ENCODE measurements around the gene GUCA2A.

The GUCA2A gene

GRCh38 chr1:42155362-42155761 is 9.2 kb downstream of the GUCA2A start:
- Histone ChIP-seq H3K9me3 (ENCODE audit: severe bottlenecking) (no peaks in the 10 kb centered on the region), H3K27ac (ENCODE audit: poor library complexity, severe bottlenecking) (no peak overlapping the region), H3K36me3 (ENCODE audit: low read depth) (no peaks in the 10 kb centered on the region), H3K4me1 (ENCODE audit: insufficient read depth, poor library complexity, severe bottlenecking) (no peaks in the 10 kb centered on the region), H3K4me3 (ENCODE audit: severe bottlenecking) (no peak overlapping the region), H3K27me3 (ENCODE audit: insufficient read depth, poor library complexity, severe bottlenecking) (no peaks in the 10 kb centered on the region)
- ATAC-seq (ENCODE audit: low read depth) (no peak), DNase-seq (ENCODE audit: low spot score) (no peak)
- TF ChIP-seq, protein P1, sequence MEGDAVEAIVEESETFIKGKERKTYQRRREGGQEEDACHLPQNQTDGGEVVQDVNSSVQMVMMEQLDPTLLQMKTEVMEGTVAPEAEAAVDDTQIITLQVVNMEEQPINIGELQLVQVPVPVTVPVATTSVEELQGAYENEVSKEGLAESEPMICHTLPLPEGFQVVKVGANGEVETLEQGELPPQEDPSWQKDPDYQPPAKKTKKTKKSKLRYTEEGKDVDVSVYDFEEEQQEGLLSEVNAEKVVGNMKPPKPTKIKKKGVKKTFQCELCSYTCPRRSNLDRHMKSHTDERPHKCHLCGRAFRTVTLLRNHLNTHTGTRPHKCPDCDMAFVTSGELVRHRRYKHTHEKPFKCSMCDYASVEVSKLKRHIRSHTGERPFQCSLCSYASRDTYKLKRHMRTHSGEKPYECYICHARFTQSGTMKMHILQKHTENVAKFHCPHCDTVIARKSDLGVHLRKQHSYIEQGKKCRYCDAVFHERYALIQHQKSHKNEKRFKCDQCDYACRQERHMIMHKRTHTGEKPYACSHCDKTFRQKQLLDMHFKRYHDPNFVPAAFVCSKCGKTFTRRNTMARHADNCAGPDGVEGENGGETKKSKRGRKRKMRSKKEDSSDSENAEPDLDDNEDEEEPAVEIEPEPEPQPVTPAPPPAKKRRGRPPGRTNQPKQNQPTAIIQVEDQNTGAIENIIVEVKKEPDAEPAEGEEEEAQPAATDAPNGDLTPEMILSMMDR (IDR thresholded peaks at IDR 0.05; ENCODE audit: poor library complexity, severe bottlenecking), result no peak

- H3K27ac ChIP-seq (ENCODE audit: poor library complexity, severe bottlenecking), result no peak overlapping the region
- no peaks in the 10 kb centered on the region for H3K36me3 ChIP-seq (ENCODE audit: low read depth)
- no peaks in the 10 kb centered on the region for H3K4me1 ChIP-seq (ENCODE audit: insufficient read depth, poor library complexity, severe bottlenecking)
- TF ChIP-seq, protein P1 (IDR thresholded peaks at IDR 0.05; ENCODE audit: poor library complexity, severe bottlenecking), result no peak
- no peak for ATAC-seq (ENCODE audit: low read depth)
- no peak for DNase-seq (ENCODE audit: low spot score)
- H3K4me3 ChIP-seq (ENCODE audit: severe bottlenecking), result no peak overlapping the region
- H3K9me3 ChIP-seq (ENCODE audit: severe bottlenecking), result no peaks in the 10 kb centered on the region
- no peaks in the 10 kb centered on the region for H3K27me3 ChIP-seq (ENCODE audit: insufficient read depth, poor library complexity, severe bottlenecking)
Observed at GRCh38 chr1:42154685-42155084, 9.9 kb downstream of the GUCA2A start.

GRCh38 chr1:42153624-42154023 is 10.9 kb downstream of the GUCA2A start:
- ATAC-seq (ENCODE audit: low read depth), result no peak
- TF ChIP-seq, protein P1 (IDR thresholded peaks at IDR 0.05; ENCODE audit: poor library complexity, severe bottlenecking), result no peak
- DNase-seq (ENCODE audit: low spot score), result no peak

GRCh38 chr1:42152907-42153600 is 11.5 kb downstream of the GUCA2A start, which contains the start of gene GUCA2B:
Gene GUCA2B (plus strand): TSS chr1:42153410. CDS start chr1:42153451, 41 bp downstream.
- TF ChIP-seq, protein P1 (IDR thresholded peaks at IDR 0.05; ENCODE audit: poor library complexity, severe bottlenecking), result no peak
- Histone ChIP-seq H3K27ac (ENCODE audit: poor library complexity, severe bottlenecking) (no peak within 1 kb of the TSS), H3K9me3 (ENCODE audit: severe bottlenecking) (no peaks in the 10 kb centered on the region), H3K4me1 (ENCODE audit: insufficient read depth, poor library complexity, severe bottlenecking) (no peaks in the 10 kb centered on the region), H3K27me3 (ENCODE audit: insufficient read depth, poor library complexity, severe bottlenecking) (no peaks in the 10 kb centered on the region), H3K36me3 (ENCODE audit: low read depth) (no peaks in the 10 kb centered on the region), H3K4me3 (ENCODE audit: severe bottlenecking) (no peak within 1 kb of the TSS)
- DNase-seq (ENCODE audit: low spot score) (no peak), ATAC-seq (ENCODE audit: low read depth) (no peak)

More at GRCh38 chr1:42153624-42154023, 10.9 kb downstream of the GUCA2A start:
- Histone ChIP-seq H3K9me3 (ENCODE audit: severe bottlenecking) (no peaks in the 10 kb centered on the region), H3K36me3 (ENCODE audit: low read depth) (no peaks in the 10 kb centered on the region), H3K27ac (ENCODE audit: poor library complexity, severe bottlenecking) (no peak overlapping the region), H3K27me3 (ENCODE audit: insufficient read depth, poor library complexity, severe bottlenecking) (no peaks in the 10 kb centered on the region), H3K4me1 (ENCODE audit: insufficient read depth, poor library complexity, severe bottlenecking) (no peaks in the 10 kb centered on the region), H3K4me3 (ENCODE audit: severe bottlenecking) (no peak overlapping the region)

GRCh38 chr1:42152119-42152518 is 12.4 kb downstream of the GUCA2A start:
- Histone ChIP-seq H3K4me3 (ENCODE audit: severe bottlenecking) (no peak overlapping the region), H3K36me3 (ENCODE audit: low read depth) (no peaks in the 10 kb centered on the region), H3K27ac (ENCODE audit: poor library complexity, severe bottlenecking) (no peak overlapping the region), H3K9me3 (ENCODE audit: severe bottlenecking) (no peaks in the 10 kb centered on the region), H3K4me1 (ENCODE audit: insufficient read depth, poor library complexity, severe bottlenecking) (no peaks in the 10 kb centered on the region), H3K27me3 (ENCODE audit: insufficient read depth, poor library complexity, severe bottlenecking) (no peaks in the 10 kb centered on the region)
- ATAC-seq (ENCODE audit: low read depth) (peak; percentile 65), DNase-seq (ENCODE audit: low spot score) (no peak)
- TF ChIP-seq, protein P1 (IDR thresholded peaks at IDR 0.05; ENCODE audit: poor library complexity, severe bottlenecking), result no peak

Data from RWPE2 (cell line).